G401.6 (cell line): Measurements from ENCODE around the gene MACROD1.

Source experiments
- FAIRE-seq: peaks from 2 replicates; lab custom pipeline; 2012; peaks lifted over from hg19 to GRCh38; lab: Jason Lieb, UNC

The MACROD1 gene

GRCh38 chr11:64130618-64131017 is 35.3 kb downstream of the MACROD1 start:
- no peak for FAIRE-seq

DNA sequence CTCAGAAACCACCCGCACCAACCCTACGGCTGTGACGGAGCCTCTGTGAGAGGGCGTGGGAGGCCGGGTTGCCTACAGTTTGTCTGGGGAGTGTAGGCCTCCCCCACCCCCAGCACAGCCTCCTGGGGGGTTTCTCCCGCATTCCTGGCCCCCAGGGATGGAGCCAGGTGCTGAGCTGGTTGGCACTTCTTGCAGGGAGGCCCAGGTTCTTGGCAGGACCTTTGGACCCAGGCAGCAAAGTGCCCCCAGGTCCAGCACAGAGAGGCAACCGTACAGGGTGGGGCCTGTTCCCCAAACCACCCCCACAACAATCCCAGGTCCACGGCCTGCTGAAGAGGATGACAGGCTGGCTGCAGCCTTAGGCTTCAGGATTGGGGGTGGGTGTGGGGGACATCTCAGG is 36.5 kb downstream of the MACROD1 start:
- FAIRE-seq = no peak

DNA sequence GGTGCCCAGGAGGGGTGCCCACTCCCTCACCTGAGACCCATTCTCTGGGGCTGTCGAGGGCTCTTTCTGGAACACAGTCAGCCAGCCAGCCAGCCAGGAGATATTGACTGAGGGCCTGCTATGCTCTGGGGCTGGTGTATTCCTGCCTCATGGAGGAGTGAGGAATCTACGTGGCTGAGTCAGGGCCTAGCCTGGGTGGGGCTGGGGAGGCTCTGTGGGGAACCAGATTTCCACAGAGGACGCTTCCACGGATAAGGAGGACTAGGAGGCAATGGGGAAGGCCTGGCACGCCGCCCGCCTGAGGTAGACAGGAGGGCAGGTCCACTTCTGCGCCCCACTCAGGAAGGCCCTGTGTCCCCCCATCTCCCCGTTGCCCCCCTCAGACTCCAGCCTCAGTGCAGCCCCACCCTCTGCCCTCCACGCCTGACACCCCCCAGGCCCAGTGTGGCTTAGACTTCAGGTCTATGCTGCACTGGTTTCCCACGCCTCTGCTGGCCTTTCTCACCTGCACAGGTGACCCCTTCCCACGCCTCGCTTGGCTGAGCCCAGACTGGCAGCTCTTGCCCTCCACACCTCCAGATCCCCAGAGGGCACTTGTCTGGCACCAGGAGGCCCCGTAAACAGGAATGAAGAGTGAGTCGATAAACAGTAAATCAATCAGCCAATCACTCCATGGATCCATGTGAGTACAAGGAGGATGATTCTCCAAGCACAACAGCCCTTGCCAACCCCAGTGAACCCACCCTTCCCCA is 37.5 kb downstream of the MACROD1 start:
- FAIRE-seq = no peak

GRCh38 chr11:64127267-64128072 is 38.4 kb downstream of the MACROD1 start:
- no peak for FAIRE-seq

GRCh38 chr11:64126796-64127195 is 39.1 kb downstream of the MACROD1 start:
- FAIRE-seq = no peak

DNA sequence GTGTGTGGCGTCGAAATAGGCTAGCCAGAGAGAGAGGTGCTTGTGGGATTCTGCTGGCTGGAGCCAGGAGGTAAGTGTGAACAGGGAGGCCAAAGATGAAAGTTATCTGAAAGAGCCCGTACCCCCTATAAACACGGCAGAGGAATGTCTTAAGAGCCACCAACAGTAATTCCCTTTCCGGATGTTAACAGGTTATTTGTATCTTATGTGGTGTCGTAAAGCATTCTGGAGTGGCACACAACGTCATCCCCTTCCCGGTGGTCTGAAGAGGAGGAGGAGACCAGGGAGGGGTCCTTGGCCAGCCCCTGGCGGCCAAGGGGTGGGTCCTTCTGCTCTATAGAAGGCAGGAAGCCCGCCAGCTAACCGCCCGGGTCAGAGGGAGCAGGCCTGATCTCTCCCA is 39.5 kb downstream of the MACROD1 start:
- no peak for FAIRE-seq

- FAIRE-seq = no peak
Observed at GRCh38 chr11:64125676-64126075, 40.2 kb downstream of the MACROD1 start.

GRCh38 chr11:64124147-64124546 is 41.8 kb downstream of the MACROD1 start:
- FAIRE-seq = peak; percentile 69

GRCh38 chr11:64123679-64124078 is 42.2 kb downstream of the MACROD1 start:
- FAIRE-seq = no peak

- FAIRE-seq = no peak
Observed at GRCh38 chr11:64122411-64123410, 43.2 kb downstream of the MACROD1 start.

DNA sequence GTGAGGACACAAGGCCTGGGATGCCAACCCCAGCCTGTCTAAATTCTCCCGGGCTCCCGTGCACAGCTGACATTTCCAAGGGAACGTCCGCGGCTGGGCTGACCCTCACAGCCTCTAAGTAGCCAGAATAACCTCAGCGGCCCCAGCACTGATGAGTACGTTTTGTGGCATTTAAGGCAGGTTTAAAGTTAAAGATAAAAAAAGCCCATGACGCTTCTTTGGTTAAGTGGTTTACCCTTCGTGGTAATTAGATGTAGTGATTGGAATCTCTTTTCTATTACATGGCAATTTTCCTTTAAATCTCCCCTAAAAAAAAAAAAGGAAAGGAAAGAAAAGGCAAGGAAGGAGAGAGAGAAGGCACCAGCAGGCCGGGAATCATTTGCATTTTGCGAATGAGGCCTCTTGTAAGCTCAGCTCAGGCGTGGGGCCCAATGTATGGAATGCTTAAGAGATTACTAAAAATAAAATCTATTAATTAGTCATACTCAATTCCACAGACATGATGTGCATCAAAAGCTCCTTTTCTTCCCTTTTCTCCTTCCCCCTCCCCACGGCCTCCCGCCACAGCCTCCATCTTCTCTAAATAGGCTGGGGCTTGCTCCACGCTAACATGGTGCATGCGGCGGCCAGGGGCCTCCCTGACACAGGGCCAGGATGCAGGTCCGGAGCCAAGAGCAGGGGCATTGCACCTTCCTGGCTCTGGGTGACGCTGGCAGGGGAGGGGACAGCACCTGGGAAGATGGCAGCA is 44.1 kb downstream of the MACROD1 start:
- FAIRE-seq = no peak

GRCh38 chr11:64120951-64121569 is 44.9 kb downstream of the MACROD1 start:
- no peak for FAIRE-seq

DNA sequence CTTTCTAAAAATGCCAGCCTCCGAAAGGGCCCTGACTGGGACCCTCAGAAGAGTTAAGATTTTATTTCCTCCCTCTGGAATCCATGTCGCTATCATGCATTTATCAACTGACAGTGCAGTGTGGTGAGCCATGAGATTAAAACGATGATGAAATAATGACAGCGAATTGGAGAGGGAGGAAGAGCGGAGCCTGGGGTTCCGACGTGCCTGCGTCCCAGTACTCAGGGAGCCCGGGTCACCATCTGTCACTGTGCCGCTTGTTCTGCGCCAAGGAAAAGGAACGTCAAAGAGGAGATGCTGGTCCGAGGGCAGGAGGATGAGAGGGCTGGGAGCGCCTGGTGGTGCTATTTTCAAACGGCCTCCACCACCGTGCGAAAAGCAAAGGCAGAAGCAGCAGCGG is 46.2 kb downstream of the MACROD1 start:
- no peak for FAIRE-seq

DNA sequence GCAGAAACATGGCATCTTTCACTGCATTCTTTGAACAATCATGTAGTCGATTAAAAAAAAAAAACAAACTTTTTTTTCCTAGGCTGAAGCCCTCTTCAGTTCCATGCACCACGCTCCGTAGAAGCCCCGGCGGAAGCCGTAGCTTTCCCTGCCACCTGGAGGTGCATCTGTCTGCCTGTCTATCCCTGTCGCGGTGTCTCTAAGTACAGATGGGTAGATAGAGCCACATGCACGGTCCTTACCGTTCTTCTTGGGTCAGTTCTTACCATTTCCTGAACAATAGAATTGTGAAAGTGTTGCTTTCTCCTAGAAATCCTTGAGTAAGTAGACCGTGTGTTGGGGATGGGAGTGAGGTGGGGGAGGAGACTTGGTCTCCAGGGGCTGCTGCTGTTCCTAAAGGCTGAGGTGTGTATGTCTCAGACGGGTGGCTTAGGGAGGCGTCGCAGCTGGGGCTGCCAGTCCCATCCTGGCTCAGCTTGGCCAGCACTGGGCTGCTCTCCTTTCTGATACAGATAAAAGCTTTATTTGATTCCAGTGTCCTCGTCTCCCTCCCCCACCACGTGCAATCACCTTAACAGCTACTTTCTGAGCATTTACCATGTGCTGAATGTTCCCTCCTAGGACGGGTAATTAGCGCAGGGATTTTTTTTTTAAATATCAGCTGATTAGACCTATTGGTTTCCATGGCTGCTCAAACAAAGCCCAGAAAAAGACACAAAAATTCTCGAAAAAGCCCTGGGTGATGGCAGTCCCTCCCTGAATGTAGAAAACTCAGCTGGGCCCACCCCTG is 46.8 kb downstream of the MACROD1 start:
- FAIRE-seq = no peak

GRCh38 chr11:64117763-64118459 is 48.0 kb downstream of the MACROD1 start:
- FAIRE-seq = no peak

GRCh38 chr11:64115531-64116522 is 50.1 kb downstream of the MACROD1 start:
- FAIRE-seq = no peak

GRCh38 chr11:64114231-64114630 is 51.7 kb downstream of the MACROD1 start:
- FAIRE-seq = no peak

DNA sequence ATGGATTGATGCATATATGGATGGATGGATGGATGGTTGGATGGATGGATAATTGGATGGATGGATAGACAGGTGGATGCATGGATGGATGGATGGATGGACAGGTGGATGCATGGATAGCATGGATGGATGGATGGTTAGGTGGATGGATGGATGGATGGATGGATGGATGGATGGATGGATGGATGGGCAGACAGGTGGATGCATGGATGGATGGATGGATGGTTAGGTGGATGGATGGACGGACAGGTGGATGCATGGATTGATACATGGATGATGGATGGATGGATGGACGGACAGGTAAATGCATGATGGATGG is 52.5 kb downstream of the MACROD1 start:
- FAIRE-seq = no peak
